HL-60 (cell line): ENCODE results near the gene HNRNPH2.

Source experiments
- CTCF ChIP-seq: IDR thresholded peaks from one replicate; pipeline ENCODE4 v1.5.1; 2011; ENCODE audit warnings: low read length, control low read depth, inconsistent platforms; ENCODE audit not compliant: insufficient read depth
- GABPA ChIP-seq: IDR thresholded peaks from 2 replicates; pipeline ENCODE4 v1.6.1; 2012; ENCODE audit warnings: low read depth
- SPI1 ChIP-seq: IDR thresholded peaks from 2 replicates; pipeline ENCODE4 v1.6.1; 2012; ENCODE audit warnings: low read depth, mild to moderate bottlenecking, borderline replicate concordance

- TF ChIP-seq SPI1 (no peak), CTCF (no peak), GABPA (no peak)
These were observed 21.5 kb upstream of the HNRNPH2 start for GRCh38 chrX:101386542-101386885.
